ENCODE results near the gene ZSWIM8.

Gene ZSWIM8

GRCh38 chr10:73814896-73815718 lies 29.7 kb downstream of the ZSWIM8 start:
- peak; percentile 22 for DNase-seq (ENCODE audit: low read depth)
- H3K4me3 ChIP-seq (ENCODE audit: control insufficient read depth, low read depth, low read length): no peak overlapping the region
- peak; percentile 19 for TF ChIP-seq CTCF (conservative IDR thresholded peaks at IDR 0.05; ENCODE audit: control insufficient read depth, insufficient read depth, low read depth, low read length)

- no peak for DNase-seq (ENCODE audit: low read depth)
- no peak overlapping the region for H3K4me3 ChIP-seq (ENCODE audit: control insufficient read depth, low read depth, low read length)
- no peak for TF ChIP-seq CTCF (conservative IDR thresholded peaks at IDR 0.05; ENCODE audit: control insufficient read depth, insufficient read depth, low read depth, low read length)
These were observed 30.3 kb downstream of the ZSWIM8 start for GRCh38 chr10:73815719-73816030.

- no peak for TF ChIP-seq CTCF (conservative IDR thresholded peaks at IDR 0.05; ENCODE audit: control insufficient read depth, insufficient read depth, low read depth, low read length)
- no peak overlapping the region for H3K4me3 ChIP-seq (ENCODE audit: control insufficient read depth, low read depth, low read length)
These were observed 31.7 kb downstream of the ZSWIM8 start for GRCh38 chr10:73816917-73817729.

GRCh38 chr10:73817826-73818225 lies 32.4 kb downstream of the ZSWIM8 start:
- TF ChIP-seq CTCF (conservative IDR thresholded peaks at IDR 0.05; ENCODE audit: control insufficient read depth, insufficient read depth, low read depth, low read length): no peak
- H3K4me3 ChIP-seq (ENCODE audit: control insufficient read depth, low read depth, low read length): no peak overlapping the region
- no peak for DNase-seq (ENCODE audit: low read depth)

More at GRCh38 chr10:73816917-73817729, 31.7 kb downstream of the ZSWIM8 start:
- DNase-seq (ENCODE audit: low read depth): no peak

- no peak for DNase-seq (ENCODE audit: low read depth)
- no peak for TF ChIP-seq CTCF (conservative IDR thresholded peaks at IDR 0.05; ENCODE audit: control insufficient read depth, insufficient read depth, low read depth, low read length)
- H3K4me3 ChIP-seq (ENCODE audit: control insufficient read depth, low read depth, low read length): no peak overlapping the region
These were observed 33.0 kb downstream of the ZSWIM8 start for GRCh38 chr10:73818402-73818801.

GRCh38 chr10:73819081-73819480 lies 33.7 kb downstream of the ZSWIM8 start:
- DNase-seq (ENCODE audit: low read depth): no peak
- TF ChIP-seq CTCF (conservative IDR thresholded peaks at IDR 0.05; ENCODE audit: control insufficient read depth, insufficient read depth, low read depth, low read length): no peak
- H3K4me3 ChIP-seq (ENCODE audit: control insufficient read depth, low read depth, low read length): no peak overlapping the region

Measured in fibroblast of mammary gland (primary cell).